Liver (tissue), 9 donors: Measurements from ENCODE around the gene FTO. TPM values are rescaled to one million over a fixed set of nuclear protein-coding genes. Genes with fewer than 3 reads are reported as not detected.
A peak's percentile ranks its signal among the peaks of the same experiment; 100 is the strongest.

Source experiments
- DNase-seq: peaks from one replicate; pipeline ENCODE4 v3.0.0-alpha.2; 2017; ENCODE audit warnings: low spot score
- H3K27ac ChIP-seq, 2 donors: one replicate each; pipeline ENCODE4 v1.7.0; 2013; ENCODE audit warnings: inconsistent platforms in 2 of 2, low read length in 2 of 2, control low read depth in 1 of 2, low read depth in 1 of 2, mild to moderate bottlenecking in 1 of 2
- H3K27me3 ChIP-seq, 4 donors: one replicate each; pipeline versions ENCODE4 v1.6.1 to v1.7.0; 2013; ENCODE audit warnings: low read length in 3 of 4, inconsistent platforms in 1 of 4, mild to moderate bottlenecking in 1 of 4, moderate library complexity in 1 of 4; ENCODE audit not compliant: control insufficient read depth in 4 of 4, insufficient read depth in 4 of 4
- H3K36me3 ChIP-seq, 4 donors: one replicate each; pipeline versions ENCODE4 v1.6.1 to v1.7.0; 2013; ENCODE audit warnings: low read length in 3 of 4, mild to moderate bottlenecking in 3 of 4, low read depth in 1 of 4, moderate library complexity in 1 of 4; ENCODE audit not compliant: control insufficient read depth in 4 of 4, insufficient read depth in 3 of 4
- H3K4me1 ChIP-seq, 4 donors: one replicate each; pipeline versions ENCODE4 v1.6.1 to v1.7.0; 2013; ENCODE audit warnings: low read length in 3 of 4, mild to moderate bottlenecking in 3 of 4, moderate library complexity in 1 of 4; ENCODE audit not compliant: control insufficient read depth in 4 of 4, insufficient read depth in 4 of 4
- H3K4me3 ChIP-seq, 3 donors: one replicate each; pipeline versions ENCODE4 v1.6.1 to v1.7.0; 2013; ENCODE audit warnings: low read length in 3 of 3, control low read depth in 1 of 3, low read depth in 1 of 3, mild to moderate bottlenecking in 1 of 3
- H3K9ac ChIP-seq, 2 donors: one replicate each; pipeline ENCODE4 v1.7.0; 2013; ENCODE audit warnings: low read length in 2 of 2, mild to moderate bottlenecking in 2 of 2, moderate library complexity in 2 of 2, control low read depth in 1 of 2, low read depth in 1 of 2
- H3K9me3 ChIP-seq, 4 donors: one replicate each; pipeline versions ENCODE4 v1.6.1 to v1.7.0; 2013; ENCODE audit warnings: low read length in 3 of 4; ENCODE audit not compliant: control insufficient read depth in 4 of 4
- ATF3 ChIP-seq: IDR thresholded peaks from 2 replicates; pipeline ENCODE4 v1.6.1; 2016; ENCODE audit warnings: antibody characterized with exemption
- CTCF ChIP-seq: fragments of 150-350 bp; IDR thresholded peaks from 2 replicates; pipeline ENCODE4 v1.5.1; 2017; ENCODE audit warnings: improper control_type of control experiment, low read depth, low read length; ENCODE audit not compliant: missing input control
- EGR1 ChIP-seq, 2 donors: IDR thresholded peaks; 2 replicates each; pipeline ENCODE4 v1.6.1; 2016 to 2018; ENCODE audit warnings: antibody characterized with exemption in 2 of 2, low read depth in 2 of 2
- FOXA1 ChIP-seq: IDR thresholded peaks from 2 replicates; pipeline ENCODE4 v1.6.1; 2016; ENCODE audit warnings: antibody characterized with exemption
- FOXA2 ChIP-seq: IDR thresholded peaks from 2 replicates; pipeline ENCODE4 v1.6.1; 2016; ENCODE audit warnings: antibody characterized with exemption
- GABPA ChIP-seq, 2 donors: IDR thresholded peaks in 1 of 2; conservative IDR thresholded peaks in 1 of 2; 2 replicates each; pipeline ENCODE4 v1.6.1; 2016; ENCODE audit warnings: antibody characterized with exemption in 2 of 2, mild to moderate bottlenecking in 1 of 2, moderate library complexity in 1 of 2
- HNF4A ChIP-seq, 2 donors: conservative IDR thresholded peaks; 2 replicates each; pipeline ENCODE4 v1.6.1; 2016; ENCODE audit warnings: antibody characterized with exemption in 2 of 2, mild to moderate bottlenecking in 2 of 2
- HNF4G ChIP-seq: IDR thresholded peaks from 2 replicates; pipeline ENCODE4 v1.6.1; 2016; ENCODE audit warnings: antibody characterized with exemption
- JUND ChIP-seq, 2 donors: IDR thresholded peaks; 2 replicates each; pipeline ENCODE4 v1.6.1; 2016; ENCODE audit warnings: antibody characterized with exemption in 2 of 2
- NR2F2 ChIP-seq: IDR thresholded peaks from 2 replicates; pipeline ENCODE4 v1.6.1; 2016; ENCODE audit warnings: antibody characterized with exemption
- RAD21 ChIP-seq, 2 donors: IDR thresholded peaks; 2 replicates each; pipeline ENCODE4 v1.6.1; 2016; ENCODE audit warnings: antibody characterized with exemption in 2 of 2, mild to moderate bottlenecking in 2 of 2
- RXRA ChIP-seq, 2 donors: IDR thresholded peaks; 2 replicates each; pipeline ENCODE4 v1.6.1; 2017 to 2018; ENCODE audit warnings: antibody characterized with exemption in 2 of 2, mild to moderate bottlenecking in 1 of 2
- SP1 ChIP-seq: IDR thresholded peaks from 2 replicates; pipeline ENCODE4 v1.6.1; 2018; ENCODE audit warnings: antibody characterized with exemption, mild to moderate bottlenecking
- TAF1 ChIP-seq: conservative IDR thresholded peaks from 2 replicates; pipeline ENCODE4 v1.6.1; 2016; ENCODE audit warnings: antibody characterized with exemption, mild to moderate bottlenecking
- YY1 ChIP-seq: IDR thresholded peaks from 2 replicates; pipeline ENCODE4 v1.6.1; 2016; ENCODE audit warnings: antibody characterized with exemption, mild to moderate bottlenecking
- WGBS: extraction: QIAGEN DNeasy Blood & Tissue Kit; methylation state at CpG from one replicate; pipeline ENCODE4 v1.1.7; 2013; 5-methylcytosine and 5-hydroxymethylcytosine counted together
- polyA plus RNA-seq, 2 donors: library from polyadenylated mRNA; stranded (reverse) in 1 of 2; unstranded in 1 of 2; fragments of 200-250 nt in 1 of 2; fragments of >200 nt in 1 of 2; fragmentation: Nextera tagmentation in 1 of 2; extraction: Ambion mirVana in 1 of 2; gene quantifications; one replicate each; pipeline versions ENCODE4 v1.2.1 to v1.2.3, GENCODE V29; 2013 to 2015
- total RNA-seq, 2 donors: library from RNA; depleted of rRNA; stranded (reverse); fragments of >200 nt; gene quantifications; one replicate each; pipeline ENCODE4 v1.2.3, GENCODE V29; 2014
- TF ChIP-seq, protein P1 (sequence below): IDR thresholded peaks from 2 replicates; pipeline ENCODE4 v1.6.1; 2016; ENCODE audit warnings: antibody characterized with exemption
- TF ChIP-seq, protein P2 (sequence below): IDR thresholded peaks from 2 replicates; pipeline ENCODE4 v1.6.1; 2016; ENCODE audit warnings: antibody characterized with exemption, mild to moderate bottlenecking
- TF ChIP-seq, protein P3 (sequence below): IDR thresholded peaks from 2 replicates; pipeline ENCODE4 v1.6.1; 2016; ENCODE audit warnings: antibody characterized with exemption
- donor health status: healthy.
- donor health status: healthy.
- donor health status: healthy.
- donor health status: healthy.
- donor health status: healthy.

The FTO gene
- total and polyA plus RNA-seq, 4 donors: 12.0 to 54.2 (median 24.6) TPM

GRCh38 chr16:53761962-53762703, 58.2 kb downstream of the FTO start (continued):
- peak; percentile 65 for TF ChIP-seq ATF3
- peak; percentile 36 for TF ChIP-seq YY1
- peak in 1 of 2 donors; percentile 37 for TF ChIP-seq EGR1 (IDR thresholded peaks at IDR 0.05; ENCODE audit: low read depth in 2 of 2)

DNA sequence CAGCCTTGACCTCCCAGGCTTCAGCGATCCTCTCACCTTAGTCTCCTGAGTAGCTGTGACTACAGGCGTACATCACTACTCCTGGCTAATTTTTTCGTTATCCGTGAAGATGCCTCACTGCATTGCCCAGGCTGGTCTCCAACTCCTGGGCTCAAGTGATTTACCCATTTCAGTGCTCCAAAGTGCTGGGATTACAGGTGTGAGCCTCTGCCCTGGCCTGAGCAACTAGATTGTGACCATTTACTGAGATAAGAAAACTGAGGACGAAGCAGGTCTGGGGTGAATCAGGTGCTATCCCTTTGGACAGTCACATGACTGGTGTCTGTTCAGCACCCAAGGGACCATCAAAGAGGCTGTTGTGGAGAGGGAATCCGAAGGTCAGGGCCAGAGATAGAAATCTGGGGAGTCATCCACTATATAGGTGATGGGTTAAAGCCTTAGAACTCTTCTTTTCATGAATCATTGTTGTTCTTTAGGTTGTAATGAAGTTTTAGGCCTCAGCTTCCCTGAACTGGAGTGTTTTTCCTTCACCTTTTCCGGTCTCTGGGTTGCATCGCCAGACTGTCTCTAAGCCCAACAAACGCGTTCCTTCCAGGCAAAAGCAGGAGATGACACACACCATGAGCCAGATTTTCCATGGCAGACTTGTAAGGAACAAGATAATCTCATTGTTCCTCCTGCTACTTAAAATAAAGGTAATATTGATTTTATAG, 62.5 kb downstream of the FTO start:
- Histone ChIP-seq H3K4me3 (no peak overlapping the region), H3K9ac (no peak overlapping the region), H3K27ac (no peak overlapping the region), H3K27me3 (no peaks in the 10 kb centered on the region), H3K9me3 (no peaks in the 10 kb centered on the region), H3K4me1 (peaks cover 0 to 9% (median 4%) of the 10 kb centered on the region in 4 donors), H3K36me3 (no peaks in the 10 kb centered on the region)
- WGBS: 92% methylated on average over 10 of the region's 10 CpGs
- no peak for TF ChIP-seq NR2F2
- no peak for TF ChIP-seq SP1
- TF ChIP-seq, protein P1, sequence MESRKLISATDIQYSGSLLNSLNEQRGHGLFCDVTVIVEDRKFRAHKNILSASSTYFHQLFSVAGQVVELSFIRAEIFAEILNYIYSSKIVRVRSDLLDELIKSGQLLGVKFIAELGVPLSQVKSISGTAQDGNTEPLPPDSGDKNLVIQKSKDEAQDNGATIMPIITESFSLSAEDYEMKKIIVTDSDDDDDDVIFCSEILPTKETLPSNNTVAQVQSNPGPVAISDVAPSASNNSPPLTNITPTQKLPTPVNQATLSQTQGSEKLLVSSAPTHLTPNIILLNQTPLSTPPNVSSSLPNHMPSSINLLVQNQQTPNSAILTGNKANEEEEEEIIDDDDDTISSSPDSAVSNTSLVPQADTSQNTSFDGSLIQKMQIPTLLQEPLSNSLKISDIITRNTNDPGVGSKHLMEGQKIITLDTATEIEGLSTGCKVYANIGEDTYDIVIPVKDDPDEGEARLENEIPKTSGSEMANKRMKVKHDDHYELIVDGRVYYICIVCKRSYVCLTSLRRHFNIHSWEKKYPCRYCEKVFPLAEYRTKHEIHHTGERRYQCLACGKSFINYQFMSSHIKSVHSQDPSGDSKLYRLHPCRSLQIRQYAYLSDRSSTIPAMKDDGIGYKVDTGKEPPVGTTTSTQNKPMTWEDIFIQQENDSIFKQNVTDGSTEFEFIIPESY: no peak
- no peak for TF ChIP-seq FOXA2
- TF ChIP-seq HNF4A (conservative IDR thresholded peaks at IDR 0.05): no peak
- TF ChIP-seq, protein P2, sequence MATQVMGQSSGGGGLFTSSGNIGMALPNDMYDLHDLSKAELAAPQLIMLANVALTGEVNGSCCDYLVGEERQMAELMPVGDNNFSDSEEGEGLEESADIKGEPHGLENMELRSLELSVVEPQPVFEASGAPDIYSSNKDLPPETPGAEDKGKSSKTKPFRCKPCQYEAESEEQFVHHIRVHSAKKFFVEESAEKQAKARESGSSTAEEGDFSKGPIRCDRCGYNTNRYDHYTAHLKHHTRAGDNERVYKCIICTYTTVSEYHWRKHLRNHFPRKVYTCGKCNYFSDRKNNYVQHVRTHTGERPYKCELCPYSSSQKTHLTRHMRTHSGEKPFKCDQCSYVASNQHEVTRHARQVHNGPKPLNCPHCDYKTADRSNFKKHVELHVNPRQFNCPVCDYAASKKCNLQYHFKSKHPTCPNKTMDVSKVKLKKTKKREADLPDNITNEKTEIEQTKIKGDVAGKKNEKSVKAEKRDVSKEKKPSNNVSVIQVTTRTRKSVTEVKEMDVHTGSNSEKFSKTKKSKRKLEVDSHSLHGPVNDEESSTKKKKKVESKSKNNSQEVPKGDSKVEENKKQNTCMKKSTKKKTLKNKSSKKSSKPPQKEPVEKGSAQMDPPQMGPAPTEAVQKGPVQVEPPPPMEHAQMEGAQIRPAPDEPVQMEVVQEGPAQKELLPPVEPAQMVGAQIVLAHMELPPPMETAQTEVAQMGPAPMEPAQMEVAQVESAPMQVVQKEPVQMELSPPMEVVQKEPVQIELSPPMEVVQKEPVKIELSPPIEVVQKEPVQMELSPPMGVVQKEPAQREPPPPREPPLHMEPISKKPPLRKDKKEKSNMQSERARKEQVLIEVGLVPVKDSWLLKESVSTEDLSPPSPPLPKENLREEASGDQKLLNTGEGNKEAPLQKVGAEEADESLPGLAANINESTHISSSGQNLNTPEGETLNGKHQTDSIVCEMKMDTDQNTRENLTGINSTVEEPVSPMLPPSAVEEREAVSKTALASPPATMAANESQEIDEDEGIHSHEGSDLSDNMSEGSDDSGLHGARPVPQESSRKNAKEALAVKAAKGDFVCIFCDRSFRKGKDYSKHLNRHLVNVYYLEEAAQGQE: no peak
- no peak for TF ChIP-seq RXRA (IDR thresholded peaks at IDR 0.05)
- TF ChIP-seq TAF1: no peak
- TF ChIP-seq CTCF: no peak
- no peak for TF ChIP-seq GABPA (IDR thresholded peaks at IDR 0.05 in 1 of 2, conservative IDR thresholded peaks at IDR 0.05 in 1 of 2)
- no peak for TF ChIP-seq EGR1 (IDR thresholded peaks at IDR 0.05; ENCODE audit: low read depth in 2 of 2)
- no peak for TF ChIP-seq JUND (IDR thresholded peaks at IDR 0.05)
- TF ChIP-seq FOXA1: no peak
- no peak for TF ChIP-seq ATF3
- TF ChIP-seq, protein P3, sequence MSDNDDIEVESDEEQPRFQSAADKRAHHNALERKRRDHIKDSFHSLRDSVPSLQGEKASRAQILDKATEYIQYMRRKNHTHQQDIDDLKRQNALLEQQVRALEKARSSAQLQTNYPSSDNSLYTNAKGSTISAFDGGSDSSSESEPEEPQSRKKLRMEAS: no peak
- no peak for TF ChIP-seq YY1
- no peak for TF ChIP-seq RAD21 (IDR thresholded peaks at IDR 0.05)
- no peak for TF ChIP-seq HNF4G
- no peak for DNase-seq
